Testis (tissue), 2 donors: ENCODE measurements around the gene SARS1.

Experiments
- POLR2A ChIP-seq: fragments of 450-650 bp; IDR thresholded peaks from one replicate; pipeline ENCODE4 v1.6.1; 2017; ENCODE audit warnings: antibody characterized with exemption, mild to moderate bottlenecking, moderate library complexity
- TF ChIP-seq, protein P1 (sequence below), 3 experiments: fragments of 450-650 bp in 2 of 3; fragments of 200-600 bp in 1 of 3; sonication (generic) in 1 of 3; IDR thresholded peaks; one replicate each; pipeline ENCODE4 v1.5.1; 2016 to 2019; ENCODE audit warnings: antibody characterized with exemption in 3 of 3, mild to moderate bottlenecking in 2 of 3, moderate library complexity in 1 of 3

GRCh38 chr1:109282497-109282951 lies 68.8 kb downstream of the SARS1 start:
- TF ChIP-seq, protein P1, sequence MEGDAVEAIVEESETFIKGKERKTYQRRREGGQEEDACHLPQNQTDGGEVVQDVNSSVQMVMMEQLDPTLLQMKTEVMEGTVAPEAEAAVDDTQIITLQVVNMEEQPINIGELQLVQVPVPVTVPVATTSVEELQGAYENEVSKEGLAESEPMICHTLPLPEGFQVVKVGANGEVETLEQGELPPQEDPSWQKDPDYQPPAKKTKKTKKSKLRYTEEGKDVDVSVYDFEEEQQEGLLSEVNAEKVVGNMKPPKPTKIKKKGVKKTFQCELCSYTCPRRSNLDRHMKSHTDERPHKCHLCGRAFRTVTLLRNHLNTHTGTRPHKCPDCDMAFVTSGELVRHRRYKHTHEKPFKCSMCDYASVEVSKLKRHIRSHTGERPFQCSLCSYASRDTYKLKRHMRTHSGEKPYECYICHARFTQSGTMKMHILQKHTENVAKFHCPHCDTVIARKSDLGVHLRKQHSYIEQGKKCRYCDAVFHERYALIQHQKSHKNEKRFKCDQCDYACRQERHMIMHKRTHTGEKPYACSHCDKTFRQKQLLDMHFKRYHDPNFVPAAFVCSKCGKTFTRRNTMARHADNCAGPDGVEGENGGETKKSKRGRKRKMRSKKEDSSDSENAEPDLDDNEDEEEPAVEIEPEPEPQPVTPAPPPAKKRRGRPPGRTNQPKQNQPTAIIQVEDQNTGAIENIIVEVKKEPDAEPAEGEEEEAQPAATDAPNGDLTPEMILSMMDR (IDR thresholded peaks at IDR 0.05) = no peak
- TF ChIP-seq POLR2A = no peak
